Vagina (tissue), 2 donors: ENCODE results near the gene ATG2B.

Experiments
- CTCF ChIP-seq, 3 experiments: fragments of 450-650 bp in 2 of 3; fragments of 200-600 bp in 1 of 3; sonication (generic) in 1 of 3; IDR thresholded peaks; one replicate each; pipeline ENCODE4 v1.5.1; 2017 to 2019; ENCODE audit warnings: antibody characterized with exemption in 3 of 3, mild to moderate bottlenecking in 2 of 3, moderate library complexity in 2 of 3
- POLR2AphosphoS5 ChIP-seq, 2 donors: sonication (generic); formaldehyde crosslinking; IDR thresholded peaks; one replicate each; pipeline ENCODE4 v1.9.0; 2017; ENCODE audit warnings: antibody characterized with exemption in 2 of 2, mild to moderate bottlenecking in 2 of 2, low read depth in 1 of 2; ENCODE audit not compliant: insufficient read depth in 1 of 2

DNA sequence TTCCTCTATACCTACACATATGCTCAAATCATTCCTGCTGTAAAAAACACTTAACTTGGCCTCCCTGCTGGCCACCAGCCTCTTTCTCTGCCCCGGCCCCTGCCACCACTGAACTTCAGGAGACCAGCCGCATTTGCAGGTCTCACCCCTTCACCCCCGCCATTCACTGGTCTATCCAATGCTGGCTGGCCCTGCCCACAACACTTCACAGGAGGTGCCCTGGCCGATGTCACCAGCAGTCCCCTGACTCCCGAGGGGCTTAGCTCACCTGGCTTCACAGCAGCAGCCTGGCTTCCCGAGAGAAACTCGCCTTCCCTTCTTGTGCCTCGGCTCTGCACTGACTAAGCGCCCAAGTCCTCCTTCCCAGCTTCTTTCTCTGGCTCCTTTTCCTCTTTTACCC, 36.3 kb upstream of the ATG2B start:
- no peak for TF ChIP-seq CTCF (IDR thresholded peaks at IDR 0.05)
- no peak for TF ChIP-seq POLR2AphosphoS5 (IDR thresholded peaks at IDR 0.05; ENCODE audit: insufficient read depth in 1 of 2, low read depth in 1 of 2)
